MCF 10A (cell line): ENCODE data around the gene MBIP. TPM values are rescaled to one million over a fixed set of nuclear protein-coding genes. Genes with fewer than 3 reads are reported as not detected.
A peak's percentile ranks its signal among the peaks of the same experiment; 100 is the strongest.

Experiments
- BruUV-seq: library from RNA; stranded (reverse); fragments of 400-500 nt; replicated peaks from 2 replicates; lab custom pipeline; 2021; lab: Mats Ljungman, UMichigan
- CTCF ChIA-PET: fragments of 300-600 bp; sonication (Branson Sonifier 250); formaldehyde crosslinking; extraction: SDS; loops from one replicate; lab custom pipeline; 2021; ENCODE audit warnings: antibody characterized with exemption, inconsistent platforms; lab: Yijun Ruan, JAX
- POLR2A ChIA-PET: fragments of 300-600, 350-650 bp; sonication (Branson Sonifier 250); formaldehyde crosslinking; extraction: SDS; loops from one replicate; lab custom pipeline; 2020; ENCODE audit warnings: antibody characterized with exemption, inconsistent platforms; lab: Yijun Ruan, JAX
- DNase-seq: peaks from one replicate; pipeline ENCODE4 v3.0.0-alpha.2; 2018; ENCODE audit not compliant: unreplicated experiment
- H3K27ac Mint-ChIP-seq: one replicate; pipeline ENCODE4 v1.8.0; 2022; ENCODE audit warnings: mild to moderate bottlenecking, low read depth, mixed read lengths; ENCODE audit not compliant: unreplicated experiment
- H3K27me3 Mint-ChIP-seq: one replicate; pipeline ENCODE4 v1.8.0; 2022; ENCODE audit warnings: mixed read lengths; ENCODE audit not compliant: insufficient read depth, unreplicated experiment
- H3K36me3 Mint-ChIP-seq: one replicate; pipeline ENCODE4 v1.8.0; 2022; ENCODE audit warnings: mild to moderate bottlenecking, moderate library complexity, mixed read lengths; ENCODE audit not compliant: insufficient read depth, unreplicated experiment
- H3K4me1 Mint-ChIP-seq: one replicate; pipeline ENCODE4 v1.8.0; 2022; ENCODE audit warnings: mixed read lengths; ENCODE audit not compliant: insufficient read depth, unreplicated experiment
- H3K4me3 Mint-ChIP-seq: one replicate; pipeline ENCODE4 v1.8.0; 2022; ENCODE audit warnings: mild to moderate bottlenecking, moderate library complexity, mixed read lengths; ENCODE audit not compliant: unreplicated experiment
- H3K9me3 Mint-ChIP-seq: one replicate; pipeline ENCODE4 v1.8.0; 2022; ENCODE audit warnings: mixed read lengths; ENCODE audit not compliant: unreplicated experiment
- intact Hi-C: fragments of 100-400 bp; cut with micrococcal nuclease; formaldehyde crosslinking; loops from 2 replicates; pipeline ENCODE4 v1.14.1; 2022
- total RNA-seq: library from RNA; stranded (reverse); gene quantifications from 2 replicates; pipeline ENCODE4 v1.2.3, GENCODE V29; 2022
- TF ChIP-seq, protein P1 (sequence below): fragments of 200-600 bp; IDR thresholded peaks from one replicate; pipeline ENCODE4 v1.8.0; 2022; ENCODE audit warnings: antibody characterized with exemption, mild to moderate bottlenecking; ENCODE audit not compliant: unreplicated experiment

Gene MBIP
- total RNA-seq, 1 experiment from 2014 or later, result 20.9 TPM

DNA sequence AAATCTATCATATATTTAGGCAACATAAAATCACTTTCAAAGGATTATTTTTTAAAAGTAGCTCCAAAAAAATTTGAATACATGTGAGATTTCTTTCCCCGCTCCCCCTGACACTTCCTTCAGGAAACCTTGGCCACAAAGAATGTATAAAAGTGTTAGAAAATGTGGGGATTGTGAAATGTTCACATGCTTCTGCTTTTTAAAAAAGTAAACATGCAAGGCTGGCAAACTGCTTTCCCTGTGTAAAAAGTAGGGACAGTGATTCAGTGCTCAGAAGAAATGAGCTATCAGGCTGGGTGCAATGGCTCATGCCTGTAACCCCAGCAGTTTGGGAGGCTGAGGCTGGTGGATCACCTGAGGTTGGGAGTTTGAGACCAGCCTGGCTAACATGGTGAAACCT lies 26.6 kb downstream of the MBIP start:
- POLR2A ChIA-PET, result interaction anchor here (0.6 to 3.2 kb wide), 4 partner anchors 10 to 674 kb away, joined by 3 to 7 read pairs (median 6); no protein-coding TSS in a partner anchor
- Mint-ChIP-seq H3K9me3 (no peaks in the 10 kb centered on the region), H3K36me3 (peaks cover 38% of the 10 kb centered on the region), H3K4me1 (no peaks in the 10 kb centered on the region), H3K4me3 (no peak overlapping the region), H3K27ac (no peak overlapping the region), H3K27me3 (no peaks in the 10 kb centered on the region)
- intact Hi-C loops, result no loop called here
- TF ChIP-seq, protein P1, sequence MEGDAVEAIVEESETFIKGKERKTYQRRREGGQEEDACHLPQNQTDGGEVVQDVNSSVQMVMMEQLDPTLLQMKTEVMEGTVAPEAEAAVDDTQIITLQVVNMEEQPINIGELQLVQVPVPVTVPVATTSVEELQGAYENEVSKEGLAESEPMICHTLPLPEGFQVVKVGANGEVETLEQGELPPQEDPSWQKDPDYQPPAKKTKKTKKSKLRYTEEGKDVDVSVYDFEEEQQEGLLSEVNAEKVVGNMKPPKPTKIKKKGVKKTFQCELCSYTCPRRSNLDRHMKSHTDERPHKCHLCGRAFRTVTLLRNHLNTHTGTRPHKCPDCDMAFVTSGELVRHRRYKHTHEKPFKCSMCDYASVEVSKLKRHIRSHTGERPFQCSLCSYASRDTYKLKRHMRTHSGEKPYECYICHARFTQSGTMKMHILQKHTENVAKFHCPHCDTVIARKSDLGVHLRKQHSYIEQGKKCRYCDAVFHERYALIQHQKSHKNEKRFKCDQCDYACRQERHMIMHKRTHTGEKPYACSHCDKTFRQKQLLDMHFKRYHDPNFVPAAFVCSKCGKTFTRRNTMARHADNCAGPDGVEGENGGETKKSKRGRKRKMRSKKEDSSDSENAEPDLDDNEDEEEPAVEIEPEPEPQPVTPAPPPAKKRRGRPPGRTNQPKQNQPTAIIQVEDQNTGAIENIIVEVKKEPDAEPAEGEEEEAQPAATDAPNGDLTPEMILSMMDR, result no peak
- CTCF ChIA-PET, result interaction anchor here (0.6 to 1.1 kb wide), 3 partner anchors 224 to 1175 kb away, joined by 3 read pairs; no protein-coding TSS in a partner anchor
- no TSS peak for BruUV-seq
- DNase-seq, result peak; percentile 37

DNA sequence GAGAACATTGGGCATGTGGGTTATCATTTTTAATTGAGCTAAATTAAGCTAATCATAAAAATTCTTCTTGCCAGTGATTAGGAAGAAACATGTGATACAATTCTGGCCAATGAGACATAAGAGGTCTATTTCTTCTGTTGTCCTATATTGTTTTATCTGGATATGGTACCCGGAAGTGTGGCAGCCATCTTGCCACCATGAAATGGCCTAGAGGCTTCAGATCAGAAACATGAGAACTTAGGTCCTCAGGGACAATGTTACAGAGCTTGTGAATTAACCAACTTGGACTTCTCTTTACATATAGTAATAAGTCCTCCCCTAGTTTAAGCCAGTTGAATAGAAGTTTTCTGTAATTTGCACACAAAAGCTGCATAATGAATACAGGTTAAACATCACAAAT lies 30.5 kb downstream of the MBIP start:
- ChIA-PET POLR2A (no interaction called here), CTCF (interaction anchor here (0.7 kb wide), 1 partner anchor 860 kb away, joined by 3 read pairs; no protein-coding TSS in a partner anchor)
- no peak overlapping the region for H3K4me3 Mint-ChIP-seq
- H3K4me1 Mint-ChIP-seq, result no peaks in the 10 kb centered on the region
- no peaks in the 10 kb centered on the region for H3K27me3 Mint-ChIP-seq
- H3K9me3 Mint-ChIP-seq, result no peaks in the 10 kb centered on the region
- TF ChIP-seq, protein P1, result no peak
- intact Hi-C loops, result no loop called here
- peaks cover 5% of the 10 kb centered on the region for H3K36me3 Mint-ChIP-seq
- BruUV-seq, result no TSS peak
- no peak for DNase-seq
- no peak overlapping the region for H3K27ac Mint-ChIP-seq

DNA sequence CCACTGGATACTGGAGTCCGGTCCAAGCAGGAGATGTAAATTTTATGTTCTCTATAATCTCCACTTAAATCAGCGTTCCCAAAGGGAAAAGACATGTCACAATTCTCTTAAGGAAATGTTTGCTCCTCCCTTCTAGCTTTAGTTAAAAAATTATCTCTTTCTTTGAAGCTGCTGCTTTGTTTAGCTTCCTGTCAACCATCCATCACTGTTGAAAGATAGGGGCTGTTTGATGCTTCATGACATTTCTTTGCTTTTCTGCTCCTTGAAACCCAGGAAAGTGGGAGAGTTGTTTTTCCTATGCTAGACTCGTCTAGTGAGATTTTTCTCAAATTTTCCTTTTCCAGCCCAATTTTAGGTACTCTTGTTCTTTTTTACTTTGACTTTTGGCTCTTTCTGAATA lies 31.9 kb downstream of the MBIP start:
- H3K27me3 Mint-ChIP-seq, result no peaks in the 10 kb centered on the region
- no peak for DNase-seq
- ChIA-PET CTCF (interaction anchor here (1.0 kb wide), 1 partner anchor 17 kb away, joined by 5 read pairs; no protein-coding TSS in a partner anchor), POLR2A (no interaction called here)
- H3K4me1 Mint-ChIP-seq, result no peaks in the 10 kb centered on the region
- intact Hi-C loops, result no loop called here
- no peak overlapping the region for H3K4me3 Mint-ChIP-seq
- no peaks in the 10 kb centered on the region for H3K9me3 Mint-ChIP-seq
- no peak overlapping the region for H3K27ac Mint-ChIP-seq
- TF ChIP-seq, protein P1, result no peak
- no TSS peak for BruUV-seq
- no peaks in the 10 kb centered on the region for H3K36me3 Mint-ChIP-seq

DNA sequence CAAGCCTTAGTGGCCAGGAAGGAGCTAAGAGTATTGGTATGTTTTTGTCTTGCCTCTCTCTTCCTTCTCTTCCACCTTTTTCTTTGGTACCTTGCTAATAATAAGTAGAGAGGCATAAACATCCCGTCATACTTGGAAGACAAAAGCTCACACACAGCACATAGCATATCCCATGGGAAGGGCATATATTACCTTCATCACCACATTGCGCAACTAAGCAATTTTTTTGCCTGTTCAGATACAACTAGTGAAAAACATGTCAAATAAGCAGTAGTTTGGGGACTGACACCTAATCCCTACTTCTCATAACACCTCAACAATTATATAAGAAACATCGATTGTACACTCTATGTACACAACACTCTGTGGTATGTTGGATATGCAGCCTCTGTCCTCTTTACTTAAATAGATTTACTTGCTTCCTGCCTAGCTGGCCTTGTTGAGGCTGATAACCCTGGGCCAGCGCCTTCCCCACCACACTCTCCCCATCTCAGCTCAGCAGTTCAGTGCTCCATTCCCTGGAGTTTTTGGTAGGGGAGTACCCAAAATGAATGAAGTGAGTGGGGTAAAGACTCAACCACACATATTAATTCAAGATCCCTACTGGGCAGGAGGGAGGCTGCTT lies 35.4 kb downstream of the MBIP start:
- TF ChIP-seq, protein P1, result no peak
- BruUV-seq, result no TSS peak
- no peak for DNase-seq
- Mint-ChIP-seq H3K27ac (no peak overlapping the region), H3K9me3 (no peaks in the 10 kb centered on the region), H3K4me1 (no peaks in the 10 kb centered on the region), H3K36me3 (no peaks in the 10 kb centered on the region), H3K27me3 (no peaks in the 10 kb centered on the region), H3K4me3 (no peak overlapping the region)
- intact Hi-C loops, result no loop called here
- POLR2A ChIA-PET, result interaction anchor here (2.1 kb wide), 1 partner anchor 9 kb away, joined by 7 read pairs; no protein-coding TSS in a partner anchor
- CTCF ChIA-PET, result interaction anchor here (0.5 kb wide), 1 partner anchor 31 kb away, joined by 3 read pairs; no protein-coding TSS in a partner anchor
